ENCODE measurements around the gene CGREF1. TPM values are rescaled to one million over a fixed set of nuclear protein-coding genes. Genes with fewer than 3 reads are reported as not detected.

CGREF1 gene
- total RNA-seq, 1 donor from 2014 or later = 2.2 TPM

DNA sequence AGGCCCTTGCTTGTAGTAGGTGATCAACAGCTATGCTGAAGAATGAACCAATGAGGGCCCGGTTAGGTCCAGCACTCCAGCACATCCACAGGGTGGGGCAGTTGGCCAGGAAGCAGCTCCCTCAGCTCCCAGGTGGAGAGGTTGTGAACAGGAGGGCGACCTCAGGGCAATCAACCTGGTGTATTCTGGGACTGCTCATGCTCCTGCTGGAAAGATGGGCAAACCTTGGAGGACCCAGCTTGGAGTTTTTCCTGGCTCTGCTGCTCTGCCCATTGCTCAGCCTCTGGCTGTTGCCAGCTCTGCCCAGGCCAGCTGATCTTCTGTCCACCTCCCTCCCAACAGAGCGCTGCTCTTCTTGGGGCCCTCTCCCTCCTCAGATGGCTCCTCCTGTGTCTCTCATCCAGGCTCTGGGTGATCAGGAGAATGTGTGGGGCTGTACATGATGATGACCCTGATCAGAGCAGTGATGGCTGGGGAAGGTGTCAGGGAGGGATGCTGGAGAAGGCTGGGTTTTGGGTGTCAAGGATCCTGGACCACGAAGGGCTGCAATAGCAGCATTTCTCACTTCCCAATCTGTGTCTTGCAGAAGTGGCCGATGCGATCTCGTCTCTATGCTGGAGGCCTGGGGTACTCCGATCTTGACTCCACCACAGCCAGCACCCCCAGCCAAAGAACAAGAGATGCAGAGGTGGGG, 33.3 kb upstream of the CGREF1 start:
- DNase-seq (ENCODE audit: extremely low spot score in 2 of 2) = no peak
- intact Hi-C loops (cut with DNase I) = no loop called here
- no peaks in the 10 kb centered on the region for H3K27me3 ChIP-seq
- H3K36me3 ChIP-seq = no peaks in the 10 kb centered on the region
- H3K4me1 ChIP-seq = peaks cover 15% of the 10 kb centered on the region
- no peak overlapping the region for H3K27ac ChIP-seq
- no peak overlapping the region for H3K4me3 ChIP-seq
- no peaks in the 10 kb centered on the region for H3K9me3 ChIP-seq
- TF ChIP-seq POLR2AphosphoS5 (IDR thresholded peaks at IDR 0.05; ENCODE audit: insufficient read depth in 1 of 2, low read depth in 1 of 2) (no peak), POLR2A (IDR thresholded peaks at IDR 0.05) (no peak), CTCF (IDR thresholded peaks at IDR 0.05) (no peak)

- DNase-seq (ENCODE audit: extremely low spot score in 2 of 2) = peak in 1 of 2 donors; percentile 88
These were observed 31.8 kb upstream of the CGREF1 start for GRCh38 chr2:27150639-27151230.

DNA sequence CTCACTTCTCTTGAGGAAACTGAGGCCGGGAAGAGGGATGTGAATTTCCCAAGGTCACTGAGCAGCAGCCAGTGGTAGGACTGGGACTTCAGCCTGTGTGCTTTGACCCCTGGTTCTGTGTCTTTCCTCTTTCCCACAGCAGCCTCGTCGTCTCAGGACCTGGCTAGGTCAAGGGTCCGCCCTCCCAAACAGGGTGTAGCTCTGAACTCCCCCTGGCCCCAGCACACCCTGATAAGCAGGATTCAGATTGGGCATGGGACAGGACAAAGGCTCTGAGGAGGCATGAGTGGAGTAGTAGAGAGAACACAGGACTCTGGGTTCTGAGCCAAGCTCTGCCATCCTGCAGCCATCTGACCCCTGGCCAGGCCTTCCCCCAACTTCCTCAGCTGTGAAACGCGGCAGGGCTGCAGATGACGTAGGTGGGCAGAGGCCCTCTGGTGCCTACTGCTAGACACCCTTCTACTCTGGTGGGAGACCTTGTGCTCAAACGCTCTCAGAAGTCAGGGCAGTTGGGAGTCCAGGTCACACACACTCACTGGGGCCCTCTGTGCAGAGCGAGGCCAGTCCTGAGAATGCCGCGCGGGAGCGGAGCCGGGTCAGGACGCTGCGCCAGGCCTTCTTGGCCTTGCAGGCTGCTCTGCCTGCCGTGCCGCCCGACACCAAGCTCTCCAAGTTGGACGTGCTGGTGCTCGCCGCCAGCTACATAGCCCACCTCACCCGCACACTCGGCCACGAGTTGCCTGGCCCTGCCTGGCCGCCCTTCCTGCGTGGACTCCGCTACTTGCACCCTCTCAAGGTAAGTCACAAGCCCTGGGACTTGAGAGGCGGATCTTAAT, 30.9 kb upstream of the CGREF1 start:
- Histone ChIP-seq H3K36me3 (no peaks in the 10 kb centered on the region), H3K9me3 (no peaks in the 10 kb centered on the region), H3K4me1 (peaks cover 10% of the 10 kb centered on the region), H3K4me3 (peak overlapping the region in 1 of 2 donors; percentile 8), H3K27me3 (no peaks in the 10 kb centered on the region), H3K27ac (no peak overlapping the region)
- TF ChIP-seq POLR2A (IDR thresholded peaks at IDR 0.05) (no peak), CTCF (IDR thresholded peaks at IDR 0.05) (no peak), POLR2AphosphoS5 (IDR thresholded peaks at IDR 0.05; ENCODE audit: insufficient read depth in 1 of 2, low read depth in 1 of 2) (no peak)
- no peak for DNase-seq (ENCODE audit: extremely low spot score in 2 of 2)
- intact Hi-C loops (cut with DNase I) = no loop called here

More at GRCh38 chr2:27150639-27151230, 31.8 kb upstream of the CGREF1 start:
- Histone ChIP-seq H3K9me3 (no peaks in the 10 kb centered on the region), H3K4me1 (peaks cover 15% of the 10 kb centered on the region), H3K27me3 (no peaks in the 10 kb centered on the region), H3K27ac (no peak overlapping the region), H3K4me3 (peak overlapping the region in 1 of 2 donors; percentile 8), H3K36me3 (no peaks in the 10 kb centered on the region)
- intact Hi-C loops (cut with DNase I) = no loop called here
- TF ChIP-seq POLR2AphosphoS5 (IDR thresholded peaks at IDR 0.05; ENCODE audit: insufficient read depth in 1 of 2, low read depth in 1 of 2) = no peak
- no peak for TF ChIP-seq POLR2A (IDR thresholded peaks at IDR 0.05)
- TF ChIP-seq CTCF (IDR thresholded peaks at IDR 0.05) = no peak

DNA sequence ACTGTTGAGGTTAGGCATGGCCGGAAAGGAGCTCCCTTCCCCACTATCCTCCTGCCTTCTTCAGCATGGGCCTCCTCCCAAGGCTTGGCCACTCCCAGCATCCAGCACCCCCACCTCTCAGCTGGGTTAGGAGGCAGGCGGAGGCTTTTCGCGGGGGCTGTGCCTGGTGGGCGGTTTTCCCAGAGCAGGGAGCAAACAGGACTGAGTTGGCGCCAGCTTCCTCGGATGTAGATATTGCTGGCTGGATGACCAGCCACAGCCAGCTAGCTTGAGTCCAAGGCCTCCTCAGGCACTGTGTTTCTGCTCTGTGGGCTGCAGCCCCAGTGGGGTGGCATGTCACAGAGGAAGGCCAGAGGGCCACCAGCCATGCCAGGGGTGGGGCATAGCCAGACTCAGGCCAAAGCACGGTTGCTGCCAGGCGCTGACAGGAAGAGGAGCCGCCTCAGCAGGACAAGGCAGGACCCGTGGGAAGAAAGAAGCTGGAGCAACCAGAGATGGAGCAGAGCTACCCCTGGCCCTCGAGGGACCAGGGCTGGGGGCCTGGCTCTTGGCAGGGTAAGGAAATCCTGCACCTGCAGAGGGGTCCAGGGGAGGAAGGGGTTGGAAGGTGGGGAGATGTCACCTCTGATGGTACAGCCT, 30.0 kb upstream of the CGREF1 start, which contains the start of gene TCF23:
Gene TCF23, plus strand, starts transcription at position 204 of the 639 bp plus-strand sequence. Its CDS starts 130 bp downstream, at position 334.
- H3K4me1 ChIP-seq = peaks cover 1% of the 10 kb centered on the region
- TF ChIP-seq CTCF (IDR thresholded peaks at IDR 0.05) (no peak), POLR2A (IDR thresholded peaks at IDR 0.05) (no peak), POLR2AphosphoS5 (IDR thresholded peaks at IDR 0.05; ENCODE audit: insufficient read depth in 1 of 2, low read depth in 1 of 2) (peak; percentile 35 to 69)
- H3K27ac ChIP-seq = no peak within 1 kb of the TSS
- H3K36me3 ChIP-seq = no peaks in the 10 kb centered on the region
- DNase-seq (ENCODE audit: extremely low spot score in 2 of 2) = no peak
- H3K4me3 ChIP-seq = peak within 1 kb of the TSS in 1 of 2 donors; percentile 8
- H3K27me3 ChIP-seq = no peaks in the 10 kb centered on the region
- H3K9me3 ChIP-seq = no peaks in the 10 kb centered on the region
- intact Hi-C loops (cut with DNase I) = no loop called here
